ENCODE measurements around the gene HAGH.

HAGH gene

GRCh38 chr16:1771188-1771863 lies 55.3 kb downstream of the HAGH start, which contains the start of gene NME3:
NME3 (minus strand) TSS chr16:1771543; CDS start chr16:1771534, 9 bp downstream.
- peak within 1 kb of the TSS; percentile 96 to 97 (median 97) for H3K4me3 Mint-ChIP-seq
- no peaks in the 10 kb centered on the region for H3K9me3 Mint-ChIP-seq
- H3K27ac Mint-ChIP-seq, result peak within 1 kb of the TSS; percentile 67 to 86 (median 78)
- TF ChIP-seq CTCF (IDR thresholded peaks at IDR 0.05; ENCODE audit: unreplicated experiment in 3 of 3), result no peak
- H3K4me1 Mint-ChIP-seq, result peaks cover 8% of the 10 kb centered on the region
- H3K36me3 Mint-ChIP-seq (ENCODE audit: low read depth), result peaks cover 3% of the 10 kb centered on the region
- H3K27me3 Mint-ChIP-seq (ENCODE audit: low read depth), result no peaks in the 10 kb centered on the region

- H3K9me3 Mint-ChIP-seq, result no peaks in the 10 kb centered on the region
- peak overlapping the region; percentile 88 to 97 (median 96) for H3K4me3 Mint-ChIP-seq
- H3K27me3 Mint-ChIP-seq (ENCODE audit: low read depth), result no peaks in the 10 kb centered on the region
- no peak for TF ChIP-seq CTCF (IDR thresholded peaks at IDR 0.05; ENCODE audit: unreplicated experiment in 3 of 3)
- H3K36me3 Mint-ChIP-seq (ENCODE audit: low read depth), result peaks cover 3% of the 10 kb centered on the region
- no peak overlapping the region for H3K27ac Mint-ChIP-seq
- peaks cover 8% of the 10 kb centered on the region for H3K4me1 Mint-ChIP-seq
Observed at GRCh38 chr16:1770328-1771187, 56.1 kb downstream of the HAGH start.

DNA sequence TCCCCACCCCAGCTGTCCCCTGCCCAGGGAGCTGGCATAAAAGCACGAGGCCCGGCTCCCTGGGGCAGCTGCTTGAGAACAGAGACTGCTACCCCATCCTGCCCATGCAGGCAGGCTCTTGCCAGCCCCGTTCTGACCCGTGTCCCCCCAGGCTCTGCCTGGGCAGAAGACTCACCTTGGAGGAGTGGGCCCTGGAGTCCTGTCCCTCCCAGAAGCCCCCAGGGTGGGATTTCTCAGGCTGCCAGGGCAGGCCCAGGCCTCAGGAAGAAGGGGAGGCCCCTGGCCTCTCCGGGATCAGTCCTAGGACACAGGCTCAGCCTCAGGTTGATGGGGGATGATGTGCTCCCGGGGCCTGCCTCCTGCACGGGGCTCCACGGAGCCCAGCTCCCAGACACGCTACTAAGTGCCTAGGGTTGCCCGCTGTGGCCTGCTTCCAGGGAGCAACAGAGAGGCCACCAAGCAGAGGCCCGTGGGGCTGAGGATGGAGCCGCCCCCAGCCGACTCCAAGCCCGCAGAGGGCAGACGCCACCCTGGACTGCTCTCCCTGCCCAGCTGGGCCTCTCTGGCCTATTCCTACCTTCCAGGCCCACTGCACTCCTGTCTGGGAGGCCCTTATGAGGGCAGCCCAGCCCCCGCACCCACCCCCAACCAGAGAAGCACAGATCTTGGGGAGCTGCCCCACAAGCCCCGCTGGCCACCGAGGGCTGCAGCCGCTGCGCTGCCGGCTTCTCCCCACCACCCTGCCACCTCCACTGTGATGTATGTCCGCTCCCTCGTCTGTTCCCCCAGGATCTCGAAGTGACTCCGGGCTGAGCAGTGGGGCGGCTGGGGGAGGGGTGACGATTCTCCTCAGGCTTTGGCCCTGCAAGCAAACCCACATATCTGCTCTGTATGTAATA lies 57.0 kb downstream of the HAGH start:
- Mint-ChIP-seq H3K9me3 (no peaks in the 10 kb centered on the region), H3K27ac (no peak overlapping the region), H3K27me3 (ENCODE audit: low read depth) (no peaks in the 10 kb centered on the region), H3K4me3 (peak overlapping the region; percentile 82 to 88 (median 87)), H3K4me1 (peaks cover 8% of the 10 kb centered on the region), H3K36me3 (ENCODE audit: low read depth) (peaks cover 3% of the 10 kb centered on the region)
- no peak for TF ChIP-seq CTCF (IDR thresholded peaks at IDR 0.05; ENCODE audit: unreplicated experiment in 3 of 3)

DNA sequence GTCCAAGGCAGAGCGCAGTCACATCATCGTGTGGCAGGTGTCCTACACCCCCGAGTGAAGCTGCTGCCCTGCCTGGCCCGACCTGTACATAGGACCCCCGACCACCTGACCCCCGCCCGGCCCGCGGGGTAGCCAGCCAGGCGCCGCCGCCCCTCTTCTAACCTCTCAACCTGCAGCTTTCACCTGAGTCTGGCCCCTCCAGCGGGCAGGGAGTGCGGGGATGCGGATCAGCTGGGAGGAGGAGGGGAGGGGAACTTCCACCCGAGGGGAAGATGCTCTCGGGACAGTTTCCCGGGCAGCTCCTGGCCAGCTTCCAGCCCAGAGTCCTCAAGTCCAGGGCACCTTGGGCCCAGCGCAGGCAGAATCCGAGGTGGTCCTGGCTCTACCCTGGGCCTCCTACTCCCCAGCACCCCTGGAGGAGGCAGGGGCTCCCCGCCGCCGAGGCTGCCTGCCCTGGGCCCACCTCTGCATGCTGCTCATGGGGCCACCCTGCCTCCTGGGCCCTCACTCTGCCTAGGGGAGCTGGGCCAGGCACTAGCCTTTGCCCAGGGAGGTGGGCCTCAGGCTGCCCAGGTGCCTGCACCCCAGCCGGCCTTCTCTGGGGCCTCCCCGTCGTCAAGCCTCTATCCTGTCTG lies 57.7 kb downstream of the HAGH start:
- H3K27me3 Mint-ChIP-seq (ENCODE audit: low read depth), result no peaks in the 10 kb centered on the region
- no peak for TF ChIP-seq CTCF (IDR thresholded peaks at IDR 0.05; ENCODE audit: unreplicated experiment in 3 of 3)
- H3K9me3 Mint-ChIP-seq, result no peaks in the 10 kb centered on the region
- H3K4me3 Mint-ChIP-seq, result no peak overlapping the region
- peaks cover 3% of the 10 kb centered on the region for H3K36me3 Mint-ChIP-seq (ENCODE audit: low read depth)
- H3K4me1 Mint-ChIP-seq, result peaks cover 8% of the 10 kb centered on the region
- H3K27ac Mint-ChIP-seq, result no peak overlapping the region

- TF ChIP-seq CTCF (IDR thresholded peaks at IDR 0.05; ENCODE audit: unreplicated experiment in 3 of 3), result no peak
Observed at GRCh38 chr16:1768061-1768766, 58.4 kb downstream of the HAGH start.

More at GRCh38 chr16:1768061-1768766, 58.4 kb downstream of the HAGH start:
- no peaks in the 10 kb centered on the region for H3K27me3 Mint-ChIP-seq (ENCODE audit: low read depth)
- no peaks in the 10 kb centered on the region for H3K9me3 Mint-ChIP-seq
- H3K4me1 Mint-ChIP-seq, result peaks cover 8% of the 10 kb centered on the region
- peaks cover 3% of the 10 kb centered on the region for H3K36me3 Mint-ChIP-seq (ENCODE audit: low read depth)
- H3K27ac Mint-ChIP-seq, result no peak overlapping the region
- peak overlapping the region in 1 of 3 experiments; percentile 34 for H3K4me3 Mint-ChIP-seq
